PC-9 (cell line): ENCODE results near the gene FAM241A. TPM values are rescaled to one million over a fixed set of nuclear protein-coding genes. Genes with fewer than 3 reads are reported as not detected.
"Not testable (repeated sequence)": the region's sequence is repeated elsewhere in the genome, so short reads cannot be mapped to it uniquely, and the experiment has no call there.

Experiments used
- BruUV-seq: library from RNA; stranded (reverse); fragments of 400-500 nt; replicated peaks from 2 replicates; lab custom pipeline; 2021; lab: Mats Ljungman, UMichigan
- CTCF ChIA-PET: fragments of 300-600 bp; sonication (Branson Sonifier 250); formaldehyde crosslinking; loops from one replicate; lab custom pipeline; 2022; ENCODE audit warnings: antibody characterized with exemption; lab: Charles Lee
- POLR2A ChIA-PET: fragments of 300-600 bp; sonication (Branson Sonifier 250); formaldehyde crosslinking; loops from one replicate; lab custom pipeline; 2022; ENCODE audit warnings: antibody characterized with exemption; ENCODE audit not compliant: unreplicated experiment; lab: Charles Lee
- DNase-seq, 2 experiments: peaks; one replicate each; pipeline versions ENCODE4 v3.0.0 to v3.0.0-alpha.2; 2015 to 2022; ENCODE audit warnings: mixed read lengths in 1 of 2
- H2AFZ ChIP-seq: fragments of 200-600 bp; sonication (generic); 2 replicates; pipeline ENCODE4 v1.8.1; 2017; ENCODE audit warnings: antibody characterized with exemption
- H3F3A ChIP-seq: fragments of 200-600 bp; sonication (generic); 2 replicates; pipeline ENCODE4 v1.8.1; 2017; ENCODE audit warnings: antibody characterized with exemption, mild to moderate bottlenecking, low read depth; ENCODE audit not compliant: insufficient read depth
- H3K27ac ChIP-seq: fragments of 200-600 bp; sonication (generic); 2 replicates; pipeline ENCODE4 v1.6.1; 2016; ENCODE audit warnings: mixed run types
- H3K27me3 ChIP-seq: fragments of 200-600 bp; sonication (generic); 2 replicates; pipeline ENCODE4 v1.6.1; 2016; ENCODE audit warnings: low read depth, mixed run types; ENCODE audit not compliant: insufficient read depth
- H3K36me3 ChIP-seq: fragments of 200-600 bp; sonication (generic); 2 replicates; pipeline ENCODE4 v1.6.1; 2016; ENCODE audit warnings: low read depth, mixed run types
- H3K4me1 ChIP-seq: fragments of 200-600 bp; sonication (generic); replicated peaks from 2 replicates; pipeline ENCODE4 v1.6.1; 2016; ENCODE audit warnings: mixed run types; ENCODE audit not compliant: insufficient read depth
- H3K4me2 ChIP-seq: fragments of 200-600 bp; sonication (generic); 2 replicates; pipeline ENCODE4 v1.6.1; 2017; ENCODE audit warnings: mixed run types
- H3K4me3 ChIP-seq: fragments of 200-600 bp; sonication (generic); 2 replicates; pipeline ENCODE4 v1.6.1; 2016; ENCODE audit warnings: mixed run types
- H3K79me2 ChIP-seq: fragments of 200-600 bp; sonication (generic); 2 replicates; pipeline ENCODE4 v1.6.1; 2017; ENCODE audit warnings: low read depth, mixed run types
- H3K9me2 ChIP-seq: fragments of 200-600 bp; sonication (generic); 2 replicates; pipeline ENCODE4 v1.8.1; 2017; ENCODE audit warnings: mild to moderate bottlenecking; ENCODE audit not compliant: insufficient read depth
- H3K9me3 ChIP-seq: fragments of 200-600 bp; sonication (generic); 2 replicates; pipeline ENCODE4 v1.8.1; 2016; ENCODE audit warnings: low read depth; ENCODE audit not compliant: insufficient read depth
- H4K20me1 ChIP-seq: fragments of 200-600 bp; sonication (generic); 2 replicates; pipeline ENCODE4 v1.8.1; 2017; ENCODE audit not compliant: insufficient read depth
- CTCF ChIP-seq: fragments of 200-600 bp; sonication (generic); conservative IDR thresholded peaks from 2 replicates; pipeline ENCODE4 v1.6.1; 2017; ENCODE audit warnings: mixed run types, antibody characterized with exemption, mild to moderate bottlenecking, moderate library complexity
- EZH2 ChIP-seq: fragments of 200-600 bp; sonication (generic); IDR thresholded peaks from 2 replicates; pipeline ENCODE4 v1.8.0; 2017; ENCODE audit warnings: antibody characterized with exemption, low read depth
- intact Hi-C: fragments of 100-400 bp; cut with micrococcal nuclease; formaldehyde crosslinking; loops from one replicate; pipeline ENCODE4 v1.10.0; 2022; ENCODE audit not compliant: unreplicated experiment
- total RNA-seq: library from RNA; stranded (reverse); gene quantifications from 2 replicates; pipeline ENCODE4 v1.2.3, GENCODE V29; 2021

The FAM241A gene
- total RNA-seq, 1 experiment from 2014 or later, result 1.4 TPM

DNA sequence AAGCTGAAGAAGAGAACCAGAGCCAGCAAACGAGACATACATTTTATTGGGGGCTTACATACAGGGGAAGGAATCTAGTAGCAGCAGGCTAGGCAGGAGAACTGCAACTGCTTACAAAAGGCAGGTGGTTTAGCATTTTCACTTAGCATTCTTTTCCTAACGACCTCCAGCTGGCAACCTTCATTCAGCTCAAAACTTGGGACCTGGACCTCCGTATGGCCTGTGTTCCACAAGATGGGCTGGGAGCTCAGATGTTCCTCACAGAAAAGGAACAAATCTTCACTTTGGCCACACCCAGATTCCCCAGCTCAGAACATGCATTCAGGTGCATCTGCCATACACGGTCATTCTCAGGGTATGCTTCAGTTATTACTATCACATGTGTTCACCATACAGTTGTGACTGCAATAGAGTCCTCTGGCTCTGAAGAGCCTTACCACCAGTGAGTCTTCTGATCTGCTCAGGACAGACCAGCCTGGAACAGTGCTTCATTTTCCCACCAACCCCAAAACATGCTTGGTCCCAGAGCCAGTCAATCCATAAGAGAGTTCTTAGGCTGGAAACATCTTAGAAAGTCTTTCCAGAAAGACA, 56.8 kb downstream of the FAM241A start:
- intact Hi-C loops, result no loop called here
- Histone ChIP-seq H3K79me2 (no peaks in the 10 kb centered on the region), H2AFZ (no peak overlapping the region; the same call in 1 of the 2 replicates), H3K27ac (no peak overlapping the region), H3K36me3 (no peaks in the 10 kb centered on the region), H3K9me2 (0 out of 2 replicates have a peak, but pooled peaks cover 3% of the 10 kb centered on the region), H3K4me2 (no peak overlapping the region), H3K27me3 (no peaks in the 10 kb centered on the region), H3K9me3 (no peaks in the 10 kb centered on the region), H4K20me1 (no peaks in the 10 kb centered on the region), H3F3A (peaks cover 25% of the 10 kb centered on the region), H3K4me1 (peaks cover 30% of the 10 kb centered on the region), H3K4me3 (no peak overlapping the region)
- BruUV-seq, result no TSS peak
- ChIA-PET CTCF (interaction anchor here (0.6 kb wide), 1 partner anchor 78 kb away, joined by 5 read pairs; no protein-coding TSS in a partner anchor), POLR2A (interaction anchor here (0.6 kb wide), 1 partner anchor 13 kb away, joined by 3 read pairs; no protein-coding TSS in a partner anchor)
- DNase-seq, result no peak
- TF ChIP-seq EZH2 (no peak), CTCF (no peak)

- BruUV-seq, result no TSS peak
- H3K4me1 ChIP-seq, result peaks cover 22% of the 10 kb centered on the region
Measured at GRCh38 chr4:112203593-112203992, 58.3 kb downstream of the FAM241A start.

GRCh38 chr4:112206431-112206830, 61.2 kb downstream of the FAM241A start:
- CTCF ChIA-PET, result no interaction called here

More at GRCh38 chr4:112203593-112203992, 58.3 kb downstream of the FAM241A start:
- no peaks in the 10 kb centered on the region for H3K36me3 ChIP-seq
- H3K9me2 ChIP-seq, result no peaks in the 10 kb centered on the region
- no peaks in the 10 kb centered on the region for H3K79me2 ChIP-seq
- H3K27me3 ChIP-seq, result no peaks in the 10 kb centered on the region
- intact Hi-C loops, result no loop called here
- DNase-seq, result no peak
- H3K4me2 ChIP-seq, result no peak overlapping the region
- H3K4me3 ChIP-seq, result no peak overlapping the region
- CTCF ChIA-PET, result interaction anchor here (0.6 kb wide), 1 partner anchor 17 kb away, joined by 3 read pairs; no protein-coding TSS in a partner anchor
- no peaks in the 10 kb centered on the region for H3K9me3 ChIP-seq
- H4K20me1 ChIP-seq, result no peaks in the 10 kb centered on the region
- H3K27ac ChIP-seq, result no peak overlapping the region
- no peak overlapping the region for H2AFZ ChIP-seq
- POLR2A ChIA-PET, result no interaction called here
- peaks cover 19% of the 10 kb centered on the region for H3F3A ChIP-seq
- TF ChIP-seq EZH2 (no peak), CTCF (no peak)

GRCh38 chr4:112208137-112209095, 63.2 kb downstream of the FAM241A start:
- H4K20me1 ChIP-seq, H3K79me2 ChIP-seq, H3K4me3 ChIP-seq, POLR2A ChIA-PET, H3K4me1 ChIP-seq, H2AFZ ChIP-seq, H3K27me3 ChIP-seq, H3K9me3 ChIP-seq, DNase-seq, H3K9me2 ChIP-seq, H3K36me3 ChIP-seq, BruUV-seq, H3K27ac ChIP-seq, CTCF ChIA-PET, intact Hi-C loops, H3F3A ChIP-seq, H3K4me2 ChIP-seq: not testable (repeated sequence)

More at GRCh38 chr4:112206431-112206830, 61.2 kb downstream of the FAM241A start:
- POLR2A ChIA-PET, result no interaction called here
- H3K4me1 ChIP-seq, result no peaks in the 10 kb centered on the region
- no peaks in the 10 kb centered on the region for H3F3A ChIP-seq
- intact Hi-C loops, result no loop called here
- H2AFZ ChIP-seq, result no peak overlapping the region
- no peak overlapping the region for H3K4me3 ChIP-seq
- TF ChIP-seq EZH2, result no peak
- TF ChIP-seq CTCF, result no peak
- DNase-seq, result no peak
- H3K27ac ChIP-seq, result no peak overlapping the region
- no TSS peak for BruUV-seq
- no peaks in the 10 kb centered on the region for H3K79me2 ChIP-seq
- no peaks in the 10 kb centered on the region for H3K9me2 ChIP-seq
- no peak overlapping the region for H3K4me2 ChIP-seq
- H3K36me3 ChIP-seq, result no peaks in the 10 kb centered on the region
- H3K27me3 ChIP-seq, result no peaks in the 10 kb centered on the region
- no peaks in the 10 kb centered on the region for H4K20me1 ChIP-seq
- no peaks in the 10 kb centered on the region for H3K9me3 ChIP-seq
